Activated B cell treated with CpG ODN at 0.5 μM for 24 hours (primary cell): ENCODE data around the gene DOC2A. TPM values are rescaled to one million over a fixed set of nuclear protein-coding genes. Genes with fewer than 3 reads are reported as not detected.

ENCODE experiments used
- ATAC-seq: fragments of 200-7000 bp; cut with Tn5 transposase; one replicate; pipeline ENCODE4 v1.10.0; 2021; ENCODE audit warnings: low read depth, mild to moderate bottlenecking, moderate library complexity
- CTCF ChIA-PET: fragments of 350-600 bp; sonication (Branson Sonifier 250); formaldehyde crosslinking; loops from one replicate; lab custom pipeline; 2021; ENCODE audit warnings: antibody characterized with exemption; lab: Charles Lee
- POLR2A ChIA-PET: fragments of 350-600 bp; sonication (Branson Sonifier 250); formaldehyde crosslinking; loops from one replicate; lab custom pipeline; 2021; ENCODE audit warnings: antibody characterized with exemption; lab: Charles Lee
- DNase-seq: peaks from one replicate; pipeline ENCODE4 v3.0.0; 2022
- H3K27ac Mint-ChIP-seq: one replicate; pipeline ENCODE4 v1.8.0; 2020; ENCODE audit warnings: mixed read lengths
- H3K27me3 Mint-ChIP-seq: one replicate; pipeline ENCODE4 v1.8.0; 2021; ENCODE audit warnings: mixed read lengths
- H3K36me3 Mint-ChIP-seq: one replicate; pipeline ENCODE4 v1.8.0; 2021; ENCODE audit warnings: low read depth, mixed read lengths
- H3K4me1 Mint-ChIP-seq: one replicate; pipeline ENCODE4 v1.8.0; 2021; ENCODE audit warnings: mixed read lengths
- H3K4me3 Mint-ChIP-seq: one replicate; pipeline ENCODE4 v1.8.0; 2020; ENCODE audit warnings: mild to moderate bottlenecking, mixed read lengths
- H3K9me3 Mint-ChIP-seq: one replicate; pipeline ENCODE4 v1.8.0; 2020; ENCODE audit warnings: mixed read lengths
- CTCF ChIP-seq: fragments of 200-600 bp; IDR thresholded peaks from one replicate; pipeline ENCODE4 v1.8.0; 2022; ENCODE audit warnings: antibody characterized with exemption, mild to moderate bottlenecking
- intact Hi-C: fragments of 100-400 bp; cut with micrococcal nuclease; formaldehyde crosslinking; loops from one replicate; pipeline ENCODE4 v1.15.1; 2024
- total RNA-seq: library from RNA; stranded (reverse); gene quantifications from 2 replicates; pipeline ENCODE4 v1.2.3, GENCODE V29; 2022

Gene DOC2A
- total RNA-seq, 1 donor from 2014 or later = not detected

- CTCF ChIA-PET = interaction anchor here (0.5 kb wide), 1 partner anchor 25 kb away, joined by 3 read pairs; no protein-coding TSS in a partner anchor
- DNase-seq = no peak
- no peaks in the 10 kb centered on the region for H3K9me3 Mint-ChIP-seq
- peaks cover 66% of the 10 kb centered on the region for H3K36me3 Mint-ChIP-seq
- no peak overlapping the region for H3K27ac Mint-ChIP-seq
- H3K4me1 Mint-ChIP-seq = peaks cover 13% of the 10 kb centered on the region
- no peak overlapping the region for H3K4me3 Mint-ChIP-seq
- ATAC-seq = no peak
- no peaks in the 10 kb centered on the region for H3K27me3 Mint-ChIP-seq
- POLR2A ChIA-PET = interaction anchor here (0.6 kb wide), 3 partner anchors 53 to 1025 kb away, joined by 3 to 4 read pairs (median 3); no protein-coding TSS in a partner anchor
- intact Hi-C loops = no loop called here
- TF ChIP-seq CTCF = no peak
Measured at GRCh38 chr16:29990883-29991570, 19.8 kb downstream of the DOC2A start.

GRCh38 chr16:29990034-29990433 lies 20.8 kb downstream of the DOC2A start:
- Mint-ChIP-seq H3K36me3 (peaks cover 66% of the 10 kb centered on the region), H3K27ac (no peak overlapping the region), H3K9me3 (no peaks in the 10 kb centered on the region), H3K4me1 (peaks cover 11% of the 10 kb centered on the region), H3K4me3 (no peak overlapping the region), H3K27me3 (no peaks in the 10 kb centered on the region)
- TF ChIP-seq CTCF = no peak
- no peak for DNase-seq
- ChIA-PET POLR2A (interaction anchor here (0.6 kb wide), 2 partner anchors 54 to 205 kb away, joined by 3 read pairs; no protein-coding TSS in a partner anchor), CTCF (no interaction called here)
- intact Hi-C loops = no loop called here
- ATAC-seq = no peak

- H3K27ac Mint-ChIP-seq = no peak overlapping the region
- POLR2A ChIA-PET = interaction anchor here (0.7 kb wide), 1 partner anchor 49 kb away, joined by 15 read pairs; no protein-coding TSS in a partner anchor
Measured at GRCh38 chr16:29989111-29989858, 21.5 kb downstream of the DOC2A start.

GRCh38 chr16:29988346-29989075 lies 22.3 kb downstream of the DOC2A start:
- no peaks in the 10 kb centered on the region for H3K9me3 Mint-ChIP-seq
- no peak overlapping the region for H3K4me3 Mint-ChIP-seq
- no peak overlapping the region for H3K27ac Mint-ChIP-seq
- no peak for DNase-seq
- ATAC-seq = no peak
- ChIA-PET CTCF (no interaction called here), POLR2A (interaction anchor here (1.7 kb wide), 1 partner anchor 15 kb away, joined by 4 read pairs; the partner anchor contains the start of gene TAOK2)
- intact Hi-C loops = no loop called here
- H3K4me1 Mint-ChIP-seq = no peaks in the 10 kb centered on the region
- H3K36me3 Mint-ChIP-seq = peaks cover 79% of the 10 kb centered on the region
- no peak for TF ChIP-seq CTCF
- no peaks in the 10 kb centered on the region for H3K27me3 Mint-ChIP-seq

More at GRCh38 chr16:29989111-29989858, 21.5 kb downstream of the DOC2A start:
- ATAC-seq (no peak), DNase-seq (no peak)
- TF ChIP-seq CTCF = no peak
- no peaks in the 10 kb centered on the region for H3K27me3 Mint-ChIP-seq
- intact Hi-C loops = no loop called here
- peaks cover 3% of the 10 kb centered on the region for H3K4me1 Mint-ChIP-seq
- no peak overlapping the region for H3K4me3 Mint-ChIP-seq
- CTCF ChIA-PET = no interaction called here
- peaks cover 73% of the 10 kb centered on the region for H3K36me3 Mint-ChIP-seq
- no peaks in the 10 kb centered on the region for H3K9me3 Mint-ChIP-seq
